ENCODE measurements around the gene KCNJ10. TPM values are rescaled to one million over a fixed set of nuclear protein-coding genes. Genes with fewer than 3 reads are reported as not detected.

The KCNJ10 gene
- total RNA-seq, 1 experiment from 2014 or later: 0.08 TPM

- intact Hi-C loops (cut with micrococcal nuclease; ENCODE audit: unreplicated experiment): no loop called here
- no peaks in the 10 kb centered on the region for H3K36me3 ChIP-seq (ENCODE audit: control insufficient read depth, insufficient read depth, low read length)
- no peaks in the 10 kb centered on the region for H3K27me3 ChIP-seq (ENCODE audit: control insufficient read depth, insufficient read depth, low read length)
- H3K9me3 ChIP-seq (ENCODE audit: control insufficient read depth, insufficient read depth, low read depth, low read length): no peaks in the 10 kb centered on the region
- no peak overlapping the region for H3K27ac ChIP-seq (ENCODE audit: low read length)
- BruUV-seq (replicated peaks): no TSS peak
- H3K4me3 ChIP-seq (ENCODE audit: low read depth in 2 of 2, low read length in 2 of 2): no peak overlapping the region
- in situ Hi-C loops (cut with HindIII; ENCODE audit: low pct_unique_long_range_greater_than_20kb, low sequenced_read_pairs): no loop called here
- ChIA-PET CTCF (no interaction called here), POLR2A (no interaction called here)
- no peak for ATAC-seq
- TF ChIP-seq CTCF (IDR thresholded peaks at IDR 0.05) (no peak), SIN3A (IDR thresholded peaks at IDR 0.05; ENCODE audit: borderline replicate concordance, insufficient read depth, low read depth, low read length) (no peak), TCF7L2 (IDR thresholded peaks at IDR 0.05; ENCODE audit: low read depth, low read length) (no peak), POLR2AphosphoS5 (IDR thresholded peaks at IDR 0.05; ENCODE audit: low read depth, low read length) (no peak), REST (IDR thresholded peaks at IDR 0.05; ENCODE audit: insufficient read depth in 1 of 2, low read depth in 2 of 2, low read length in 1 of 2) (no peak)
- DNase-seq (ENCODE audit: low read depth, low spot score): no peak
- no peaks in the 10 kb centered on the region for H3K4me1 ChIP-seq (ENCODE audit: control insufficient read depth, insufficient read depth, low read length)
Observed at GRCh38 chr1:160091666-160092223, 21.8 kb upstream of the KCNJ10 start.

- no peaks in the 10 kb centered on the region for H3K9me3 ChIP-seq (ENCODE audit: control insufficient read depth, insufficient read depth, low read depth, low read length)
- no peak overlapping the region for H3K4me3 ChIP-seq (ENCODE audit: low read depth in 2 of 2, low read length in 2 of 2)
- no peaks in the 10 kb centered on the region for H3K36me3 ChIP-seq (ENCODE audit: control insufficient read depth, insufficient read depth, low read length)
- BruUV-seq (replicated peaks): no TSS peak
- POLR2A ChIA-PET: no interaction called here
- TF ChIP-seq REST (IDR thresholded peaks at IDR 0.05; ENCODE audit: insufficient read depth in 1 of 2, low read depth in 2 of 2, low read length in 1 of 2) (no peak), POLR2AphosphoS5 (IDR thresholded peaks at IDR 0.05; ENCODE audit: low read depth, low read length) (no peak), SIN3A (IDR thresholded peaks at IDR 0.05; ENCODE audit: borderline replicate concordance, insufficient read depth, low read depth, low read length) (no peak), TCF7L2 (IDR thresholded peaks at IDR 0.05; ENCODE audit: low read depth, low read length) (no peak), CTCF (IDR thresholded peaks at IDR 0.05) (no peak)
- DNase-seq (ENCODE audit: low read depth, low spot score) (no peak), ATAC-seq (no peak)
- no peak overlapping the region for H3K27ac ChIP-seq (ENCODE audit: low read length)
- H3K27me3 ChIP-seq (ENCODE audit: control insufficient read depth, insufficient read depth, low read length): no peaks in the 10 kb centered on the region
- CTCF ChIA-PET: no interaction called here
- no peaks in the 10 kb centered on the region for H3K4me1 ChIP-seq (ENCODE audit: control insufficient read depth, insufficient read depth, low read length)
- in situ Hi-C loops (cut with HindIII; ENCODE audit: low pct_unique_long_range_greater_than_20kb, low sequenced_read_pairs) (no loop called here), intact Hi-C loops (cut with micrococcal nuclease; ENCODE audit: unreplicated experiment) (no loop called here)
Observed at GRCh38 chr1:160090760-160091159, 20.8 kb upstream of the KCNJ10 start.
